Caco-2 (cell line): ENCODE results near the gene TRAK2. TPM values are rescaled to one million over a fixed set of nuclear protein-coding genes. Genes with fewer than 3 reads are reported as not detected.

Experiments used
- BruUV-seq: library from RNA; stranded (reverse); fragments of 400-500 nt; replicated peaks from 2 replicates; lab custom pipeline; 2021; lab: Mats Ljungman, UMichigan
- CTCF ChIA-PET: fragments of 300-600 bp; sonication (Branson Sonifier 250); formaldehyde crosslinking; loops from one replicate; lab custom pipeline; 2022; ENCODE audit warnings: antibody characterized with exemption; lab: Charles Lee
- POLR2A ChIA-PET: fragments of 300-600 bp; sonication (Branson Sonifier 250); formaldehyde crosslinking; loops from one replicate; lab custom pipeline; 2022; ENCODE audit warnings: antibody characterized with exemption; lab: Charles Lee
- DNase-seq, 2 experiments: peaks; one replicate each; pipeline versions ENCODE4 v3.0.0 to v3.0.0-alpha.2; 2020 to 2022
- H3K27me3 ChIP-seq: replicated peaks from 2 replicates; pipeline ENCODE4 v1.6.0; 2011; ENCODE audit warnings: low read length; ENCODE audit not compliant: control insufficient read depth, insufficient read depth
- H3K36me3 ChIP-seq: 2 replicates; pipeline ENCODE4 v1.5.1; 2011; ENCODE audit warnings: low read length; ENCODE audit not compliant: control insufficient read depth, insufficient read depth
- H3K4me1 ChIP-seq: fragments of 250-450 bp; sonication (Bioruptor Pico); 2 replicates; pipeline ENCODE4 v1.5.1; 2020; ENCODE audit warnings: mild to moderate bottlenecking
- H3K4me3 ChIP-seq: 2 replicates; pipeline ENCODE4 v1.5.1; 2011; ENCODE audit warnings: low read depth, mild to moderate bottlenecking, control low read depth, low read length
- H3K9me3 ChIP-seq: fragments of 250-450 bp; sonication (Bioruptor Pico); 2 replicates; pipeline ENCODE4 v1.5.1; 2020; ENCODE audit warnings: mild to moderate bottlenecking, moderate library complexity
- H3K27ac Mint-ChIP-seq: one replicate; pipeline ENCODE4 v1.8.0; 2022; ENCODE audit warnings: mixed read lengths; ENCODE audit not compliant: unreplicated experiment
- H3K27me3 Mint-ChIP-seq: one replicate; pipeline ENCODE4 v1.8.0; 2022; ENCODE audit warnings: mixed read lengths; ENCODE audit not compliant: insufficient read depth, unreplicated experiment
- H3K36me3 Mint-ChIP-seq: one replicate; pipeline ENCODE4 v1.8.0; 2022; ENCODE audit warnings: mild to moderate bottlenecking, mixed read lengths; ENCODE audit not compliant: insufficient read depth, unreplicated experiment
- H3K4me1 Mint-ChIP-seq: one replicate; pipeline ENCODE4 v1.8.0; 2022; ENCODE audit warnings: low read depth, mixed read lengths; ENCODE audit not compliant: unreplicated experiment
- H3K4me3 Mint-ChIP-seq: one replicate; pipeline ENCODE4 v1.8.0; 2022; ENCODE audit warnings: mild to moderate bottlenecking, moderate library complexity, mixed read lengths; ENCODE audit not compliant: unreplicated experiment
- H3K9me3 Mint-ChIP-seq: one replicate; pipeline ENCODE4 v1.8.0; 2022; ENCODE audit warnings: mixed read lengths; ENCODE audit not compliant: unreplicated experiment
- intact Hi-C: fragments of 100-400 bp; cut with micrococcal nuclease; formaldehyde crosslinking; loops from one replicate; pipeline ENCODE4 v1.10.0; 2022; ENCODE audit not compliant: unreplicated experiment
- total RNA-seq: library from RNA; stranded (reverse); gene quantifications from 2 replicates; pipeline ENCODE4 v1.2.3, GENCODE V29; 2022
- TF ChIP-seq, protein P1 (sequence below), 2 experiments: fragments of 200-600 bp in 1 of 2; IDR thresholded peaks; 1 replicate in 1 of 2; 2 replicates in 1 of 2; pipeline versions ENCODE4 v1.5.1 to v1.8.0; 2011 to 2022; ENCODE audit warnings: antibody characterized with exemption in 1 of 2, control low read depth in 1 of 2, inconsistent platforms in 1 of 2, low read depth in 1 of 2, low read length in 1 of 2, mild to moderate bottlenecking in 1 of 2, moderate library complexity in 1 of 2; ENCODE audit not compliant: insufficient read depth in 1 of 2, severe bottlenecking in 1 of 2, unreplicated experiment in 1 of 2

Gene TRAK2
- total RNA-seq, 1 experiment from 2014 or later, result 23.2 TPM

DNA sequence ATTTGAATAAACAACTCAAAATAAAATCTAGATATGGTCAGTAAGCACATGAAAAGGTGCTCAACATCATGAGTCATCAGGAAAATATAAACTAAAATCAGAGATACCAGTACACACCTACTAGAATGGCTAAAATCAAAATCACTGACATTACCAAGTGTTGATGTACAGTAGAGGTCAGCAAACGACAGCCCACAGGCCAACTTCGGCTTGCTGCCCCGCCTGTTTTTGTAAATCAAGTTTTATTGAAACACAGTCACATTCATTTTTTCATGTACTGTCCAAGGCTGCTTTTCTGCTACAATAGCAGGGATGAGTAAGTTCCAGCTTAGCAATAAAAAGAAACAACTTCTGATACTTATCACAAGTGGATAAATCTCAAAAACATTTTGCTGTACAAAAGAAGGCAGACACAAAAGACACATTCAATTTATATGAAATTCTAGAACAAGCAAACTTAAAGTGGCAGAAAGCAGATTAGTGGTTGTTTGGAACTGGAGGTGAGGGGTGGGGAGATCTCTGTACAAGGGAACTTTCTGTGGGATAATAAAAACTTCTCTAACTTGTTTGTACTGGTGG lies 32.1 kb downstream of the TRAK2 start:
- H3K27me3 ChIP-seq, result no peaks in the 10 kb centered on the region
- Mint-ChIP-seq H3K27me3 (no peaks in the 10 kb centered on the region), H3K9me3 (no peaks in the 10 kb centered on the region), H3K4me1 (no peaks in the 10 kb centered on the region), H3K4me3 (no peak overlapping the region), H3K36me3 (peaks cover 5% of the 10 kb centered on the region), H3K27ac (no peak overlapping the region)
- no peaks in the 10 kb centered on the region for H3K9me3 ChIP-seq
- no peak for DNase-seq
- H3K4me1 ChIP-seq, result peaks cover 8% of the 10 kb centered on the region
- intact Hi-C loops, result loop anchor here (10.0 kb wide), 2 partner anchors 226 to 296 kb away; partner anchors contain the start of gene TMEM237
- ChIA-PET CTCF (no interaction called here), POLR2A (no interaction called here)
- no TSS peak for BruUV-seq
- no peaks in the 10 kb centered on the region for H3K36me3 ChIP-seq
- no peak overlapping the region for H3K4me3 ChIP-seq
- TF ChIP-seq, protein P1, sequence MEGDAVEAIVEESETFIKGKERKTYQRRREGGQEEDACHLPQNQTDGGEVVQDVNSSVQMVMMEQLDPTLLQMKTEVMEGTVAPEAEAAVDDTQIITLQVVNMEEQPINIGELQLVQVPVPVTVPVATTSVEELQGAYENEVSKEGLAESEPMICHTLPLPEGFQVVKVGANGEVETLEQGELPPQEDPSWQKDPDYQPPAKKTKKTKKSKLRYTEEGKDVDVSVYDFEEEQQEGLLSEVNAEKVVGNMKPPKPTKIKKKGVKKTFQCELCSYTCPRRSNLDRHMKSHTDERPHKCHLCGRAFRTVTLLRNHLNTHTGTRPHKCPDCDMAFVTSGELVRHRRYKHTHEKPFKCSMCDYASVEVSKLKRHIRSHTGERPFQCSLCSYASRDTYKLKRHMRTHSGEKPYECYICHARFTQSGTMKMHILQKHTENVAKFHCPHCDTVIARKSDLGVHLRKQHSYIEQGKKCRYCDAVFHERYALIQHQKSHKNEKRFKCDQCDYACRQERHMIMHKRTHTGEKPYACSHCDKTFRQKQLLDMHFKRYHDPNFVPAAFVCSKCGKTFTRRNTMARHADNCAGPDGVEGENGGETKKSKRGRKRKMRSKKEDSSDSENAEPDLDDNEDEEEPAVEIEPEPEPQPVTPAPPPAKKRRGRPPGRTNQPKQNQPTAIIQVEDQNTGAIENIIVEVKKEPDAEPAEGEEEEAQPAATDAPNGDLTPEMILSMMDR (IDR thresholded peaks at IDR 0.05; ENCODE audit: insufficient read depth in 1 of 2, low read depth in 1 of 2, low read length in 1 of 2, severe bottlenecking in 1 of 2, unreplicated experiment in 1 of 2), result peak in 1 of 2 experiments; percentile 29

- Histone ChIP-seq H3K27me3 (no peaks in the 10 kb centered on the region), H3K9me3 (no peaks in the 10 kb centered on the region), H3K4me1 (peaks cover 8% of the 10 kb centered on the region), H3K36me3 (no peaks in the 10 kb centered on the region; the same call in 1 of the 2 replicates), H3K4me3 (no peak overlapping the region)
- no peaks in the 10 kb centered on the region for H3K4me1 Mint-ChIP-seq
- no TSS peak for BruUV-seq
- TF ChIP-seq, protein P1 (IDR thresholded peaks at IDR 0.05; ENCODE audit: insufficient read depth in 1 of 2, low read depth in 1 of 2, low read length in 1 of 2, severe bottlenecking in 1 of 2, unreplicated experiment in 1 of 2), result no peak
- no peaks in the 10 kb centered on the region for H3K27me3 Mint-ChIP-seq
- intact Hi-C loops, result loop anchor here (10.0 kb wide), 2 partner anchors 230 to 300 kb away; partner anchors contain the start of gene TMEM237
- no peak overlapping the region for H3K4me3 Mint-ChIP-seq
- peaks cover 4% of the 10 kb centered on the region for H3K36me3 Mint-ChIP-seq
- ChIA-PET CTCF (interaction anchor here (0.6 kb wide), 1 partner anchor 445 kb away, joined by 3 read pairs; no protein-coding TSS in a partner anchor), POLR2A (no interaction called here)
- no peaks in the 10 kb centered on the region for H3K9me3 Mint-ChIP-seq
- H3K27ac Mint-ChIP-seq, result no peak overlapping the region
- DNase-seq, result no peak
These were observed 36.1 kb downstream of the TRAK2 start for GRCh38 chr2:201415149-201415548.

GRCh38 chr2:201414099-201415023 lies 36.9 kb downstream of the TRAK2 start:
- DNase-seq, result no peak
- no peak overlapping the region for H3K4me3 Mint-ChIP-seq
- no TSS peak for BruUV-seq
- no peaks in the 10 kb centered on the region; the same call in 1 of the 2 replicates for H3K36me3 ChIP-seq
- no peaks in the 10 kb centered on the region for H3K4me1 Mint-ChIP-seq
- TF ChIP-seq, protein P1 (IDR thresholded peaks at IDR 0.05; ENCODE audit: insufficient read depth in 1 of 2, low read depth in 1 of 2, low read length in 1 of 2, severe bottlenecking in 1 of 2, unreplicated experiment in 1 of 2), result no peak
- no peak overlapping the region for H3K4me3 ChIP-seq
- peaks cover 8% of the 10 kb centered on the region for H3K4me1 ChIP-seq
- H3K9me3 ChIP-seq, result no peaks in the 10 kb centered on the region
- CTCF ChIA-PET, result interaction anchor here (0.6 kb wide), 1 partner anchor 445 kb away, joined by 3 read pairs; no protein-coding TSS in a partner anchor
- no peaks in the 10 kb centered on the region for H3K27me3 ChIP-seq
- H3K27me3 Mint-ChIP-seq, result no peaks in the 10 kb centered on the region
- intact Hi-C loops, result loop anchor here (10.0 kb wide), 2 partner anchors 230 to 300 kb away; partner anchors contain the start of gene TMEM237
- H3K36me3 Mint-ChIP-seq, result no peaks in the 10 kb centered on the region
- no peak overlapping the region for H3K27ac Mint-ChIP-seq
- POLR2A ChIA-PET, result no interaction called here
- no peaks in the 10 kb centered on the region for H3K9me3 Mint-ChIP-seq
